ENCODE data around the gene LRWD1. TPM values are rescaled to one million over a fixed set of nuclear protein-coding genes. Genes with fewer than 3 reads are reported as not detected.

Gene LRWD1
- total and polyA plus RNA-seq, 9 of the 15 experiments (the other 6 are each of a cell fraction or from before 2014, with no cell fraction given), result 0.61 to 66.0 (median 33.2) TPM

GRCh38 chr7:102472126-102473041, 7.6 kb downstream of the LRWD1 start (continued):
- TF ChIP-seq CBX3 (IDR thresholded peaks at IDR 0.05; ENCODE audit: borderline replicate concordance in 1 of 2, low read length in 2 of 2), result peak in 1 of 2 experiments; percentile 15; a peak in 1 of 3 replicates
- TF ChIP-seq, protein P1, sequence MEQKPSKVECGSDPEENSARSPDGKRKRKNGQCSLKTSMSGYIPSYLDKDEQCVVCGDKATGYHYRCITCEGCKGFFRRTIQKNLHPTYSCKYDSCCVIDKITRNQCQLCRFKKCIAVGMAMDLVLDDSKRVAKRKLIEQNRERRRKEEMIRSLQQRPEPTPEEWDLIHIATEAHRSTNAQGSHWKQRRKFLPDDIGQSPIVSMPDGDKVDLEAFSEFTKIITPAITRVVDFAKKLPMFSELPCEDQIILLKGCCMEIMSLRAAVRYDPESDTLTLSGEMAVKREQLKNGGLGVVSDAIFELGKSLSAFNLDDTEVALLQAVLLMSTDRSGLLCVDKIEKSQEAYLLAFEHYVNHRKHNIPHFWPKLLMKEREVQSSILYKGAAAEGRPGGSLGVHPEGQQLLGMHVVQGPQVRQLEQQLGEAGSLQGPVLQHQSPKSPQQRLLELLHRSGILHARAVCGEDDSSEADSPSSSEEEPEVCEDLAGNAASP (IDR thresholded peaks at IDR 0.05), result no peak
- no peak for TF ChIP-seq DDX20 (tag; IDR thresholded peaks at IDR 0.05; ENCODE audit: low read depth)
- no peak for TF ChIP-seq PCBP2 (IDR thresholded peaks at IDR 0.05; ENCODE audit: low read depth, low read length, poor library complexity, severe bottlenecking)
- TF ChIP-seq CBX2 (IDR thresholded peaks at IDR 0.05; ENCODE audit: insufficient read depth, low read length, poor library complexity, severe bottlenecking), result no peak
- TF ChIP-seq RBM39 (optimal IDR thresholded peaks at IDR 0.05; ENCODE audit: low read depth, low read length), result no peak
- TF ChIP-seq ZNF224 (CRISPR knock-in tag; IDR thresholded peaks at IDR 0.05), result no peak
- no peak for TF ChIP-seq SAFB (IDR thresholded peaks at IDR 0.05; ENCODE audit: borderline replicate concordance, low read depth, low read length)
- no peak for TF ChIP-seq TBL1XR1 (IDR thresholded peaks at IDR 0.05; ENCODE audit: low read length in 2 of 2)
- no peak for TF ChIP-seq CHD1 (IDR thresholded peaks at IDR 0.05; ENCODE audit: low read length)
- no peak for TF ChIP-seq SAP30 (IDR thresholded peaks at IDR 0.05; ENCODE audit: borderline replicate concordance, insufficient read depth, low read depth, low read length, poor library complexity, severe bottlenecking)
- peak; percentile 31; the same call in 1 of the 2 replicates for TF ChIP-seq TCF3 (CRISPR knock-in tag; IDR thresholded peaks at IDR 0.05)
- TF ChIP-seq NFYB (IDR thresholded peaks at IDR 0.05; ENCODE audit: extremely low read depth, insufficient read length), result no peak
- no peak for TF ChIP-seq NFE2 (IDR thresholded peaks at IDR 0.05; ENCODE audit: low read depth)
- no peak for TF ChIP-seq ZNF589 (CRISPR knock-in tag; IDR thresholded peaks at IDR 0.05; ENCODE audit: low read depth)
- no peak for TF ChIP-seq HMGXB4 (CRISPR knock-in tag; IDR thresholded peaks at IDR 0.05)
- TF ChIP-seq TCFL5 (CRISPR knock-in tag; conservative IDR thresholded peaks at IDR 0.05), result no peak
- TF ChIP-seq E2F8 (IDR thresholded peaks at IDR 0.05; ENCODE audit: low read depth, partially characterized antibody), result no peak
- no peak for TF ChIP-seq ZNF561 (CRISPR knock-in tag; conservative IDR thresholded peaks at IDR 0.05)
- no peak for TF ChIP-seq SMAD2 (IDR thresholded peaks at IDR 0.05; ENCODE audit: low read depth, low read length)
- peak; percentile 83 for TF ChIP-seq CREM (IDR thresholded peaks at IDR 0.05; ENCODE audit: low read depth)
- no peak; the same call in 1 of the 2 replicates for TF ChIP-seq ARID1B (IDR thresholded peaks at IDR 0.05)

Measured in K562 (cell line).